IMR-90 (cell line): ENCODE measurements around the gene USB1.

Source experiments
- CEBPB ChIP-seq: IDR thresholded peaks from 2 replicates; pipeline ENCODE4 v1.6.1; 2012; ENCODE audit warnings: low read depth, low read length, improper control_type of control experiment
- CTCF ChIP-seq: conservative IDR thresholded peaks from 2 replicates; pipeline ENCODE4 v1.5.1; 2012; ENCODE audit warnings: mild to moderate bottlenecking, low read depth, low read length, improper control_type of control experiment
- ELK1 ChIP-seq: fragments of 150-350 bp; IDR thresholded peaks from 2 replicates; pipeline ENCODE4 v1.6.1; 2016; ENCODE audit warnings: low read depth, mild to moderate bottlenecking, low read length, moderate library complexity, borderline replicate concordance
- FOS ChIP-seq: fragments of 150-350 bp; IDR thresholded peaks from 2 replicates; pipeline ENCODE4 v1.6.1; 2016; ENCODE audit warnings: low read depth, low read length
- MAFK ChIP-seq: IDR thresholded peaks from 2 replicates; pipeline ENCODE4 v1.6.1; 2012; ENCODE audit warnings: low read depth, low read length, improper control_type of control experiment
- POLR2A ChIP-seq: IDR thresholded peaks from 2 replicates; pipeline ENCODE4 v1.6.1; 2012; ENCODE audit warnings: mild to moderate bottlenecking, low read depth, low read length
- RAD21 ChIP-seq: IDR thresholded peaks from 2 replicates; pipeline ENCODE4 v1.6.1; 2012; ENCODE audit warnings: low read length, improper control_type of control experiment
- SMC3 ChIP-seq: fragments of 150-350 bp; IDR thresholded peaks from 2 replicates; pipeline ENCODE4 v1.6.1; 2016; ENCODE audit warnings: low read depth, mild to moderate bottlenecking, antibody characterized with exemption, low read length, moderate library complexity
- USF2 ChIP-seq: fragments of 150-350 bp; IDR thresholded peaks from 2 replicates; pipeline ENCODE4 v1.6.1; 2017; ENCODE audit warnings: mild to moderate bottlenecking, antibody characterized with exemption, low read length, low read depth

- TF ChIP-seq POLR2A (no peak), CTCF (no peak), MAFK (no peak), SMC3 (no peak), USF2 (no peak), FOS (no peak), RAD21 (no peak), ELK1 (no peak), CEBPB (no peak)
These were observed 23.7 kb upstream of the USB1 start for GRCh38 chr16:57977418-57978069.
